Measurements from ENCODE around the gene PLAC1.

DNA sequence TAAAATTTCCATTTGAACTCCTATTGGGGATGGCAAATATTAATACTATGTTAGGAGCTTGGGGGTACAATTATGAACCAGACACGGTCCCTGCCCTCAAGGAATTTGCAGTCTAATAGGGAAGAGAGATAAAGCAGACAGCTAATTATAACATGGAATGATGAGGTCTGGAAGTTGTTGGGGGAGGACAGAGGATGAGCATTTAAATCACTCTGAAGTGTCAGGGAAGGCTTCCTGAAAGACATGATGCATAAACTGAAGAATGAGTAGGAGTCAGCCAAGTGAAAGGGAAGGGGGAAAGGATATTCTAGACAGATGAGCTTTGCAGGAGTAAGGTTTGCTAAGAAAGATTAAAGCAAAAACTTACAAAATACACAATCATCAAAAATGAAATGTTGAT lies 15.9 kb downstream of the PLAC1 start:
- TF ChIP-seq, protein P1, sequence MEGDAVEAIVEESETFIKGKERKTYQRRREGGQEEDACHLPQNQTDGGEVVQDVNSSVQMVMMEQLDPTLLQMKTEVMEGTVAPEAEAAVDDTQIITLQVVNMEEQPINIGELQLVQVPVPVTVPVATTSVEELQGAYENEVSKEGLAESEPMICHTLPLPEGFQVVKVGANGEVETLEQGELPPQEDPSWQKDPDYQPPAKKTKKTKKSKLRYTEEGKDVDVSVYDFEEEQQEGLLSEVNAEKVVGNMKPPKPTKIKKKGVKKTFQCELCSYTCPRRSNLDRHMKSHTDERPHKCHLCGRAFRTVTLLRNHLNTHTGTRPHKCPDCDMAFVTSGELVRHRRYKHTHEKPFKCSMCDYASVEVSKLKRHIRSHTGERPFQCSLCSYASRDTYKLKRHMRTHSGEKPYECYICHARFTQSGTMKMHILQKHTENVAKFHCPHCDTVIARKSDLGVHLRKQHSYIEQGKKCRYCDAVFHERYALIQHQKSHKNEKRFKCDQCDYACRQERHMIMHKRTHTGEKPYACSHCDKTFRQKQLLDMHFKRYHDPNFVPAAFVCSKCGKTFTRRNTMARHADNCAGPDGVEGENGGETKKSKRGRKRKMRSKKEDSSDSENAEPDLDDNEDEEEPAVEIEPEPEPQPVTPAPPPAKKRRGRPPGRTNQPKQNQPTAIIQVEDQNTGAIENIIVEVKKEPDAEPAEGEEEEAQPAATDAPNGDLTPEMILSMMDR (IDR thresholded peaks at IDR 0.05; ENCODE audit: low read depth, low read length), result no peak
- TF ChIP-seq EZH2phosphoT487 (IDR thresholded peaks at IDR 0.05; ENCODE audit: low read depth), result no peak

Measured in OCI-LY3 (cell line).